Endothelial cell of umbilical vein (primary cell): Measurements from ENCODE around the gene MAPRE2. TPM values are rescaled to one million over a fixed set of nuclear protein-coding genes. Genes with fewer than 3 reads are reported as not detected.
A peak's percentile ranks its signal among the peaks of the same experiment; 100 is the strongest.

Source experiments
- BruUV-seq: library from RNA; stranded (reverse); fragments of 400-500 nt; replicated peaks from 2 replicates; lab custom pipeline; 2021; lab: Mats Ljungman, UMichigan
- CTCF ChIA-PET: fragments of 300-600, 350-600 bp; sonication (Branson Sonifier 250); formaldehyde crosslinking; loops from one replicate; lab custom pipeline; 2021; ENCODE audit warnings: antibody characterized with exemption, inconsistent platforms; lab: Charles Lee
- POLR2A ChIA-PET: fragments of 300-600, 350-600 bp; sonication (Branson Sonifier 250); formaldehyde crosslinking; loops from one replicate; lab custom pipeline; 2021; ENCODE audit warnings: antibody characterized with exemption, inconsistent platforms; lab: Charles Lee
- DNase-seq: peaks from one replicate; pipeline ENCODE4 v3.0.0-alpha.2; 2011; ENCODE audit warnings: low read depth, low spot score
- FAIRE-seq: peaks from 2 replicates; lab custom pipeline; 2011; peaks lifted over from hg19 to GRCh38; lab: Jason Lieb, UNC
- H2AFZ ChIP-seq: 2 replicates; pipeline ENCODE4 v1.6.0; 2012; ENCODE audit warnings: low read depth, low read length, control low read depth, inconsistent platforms
- H3K27ac ChIP-seq: 2 replicates; pipeline ENCODE4 v1.5.1; 2011; ENCODE audit warnings: low read depth, mild to moderate bottlenecking, control low read depth, low read length, moderate library complexity; ENCODE audit not compliant: insufficient read depth
- H3K27me3 ChIP-seq, 2 experiments: 2 replicates each; pipeline versions ENCODE4 v1.6.0 to v1.6.1; 2011; ENCODE audit warnings: low read length in 2 of 2, mixed read lengths in 1 of 2; ENCODE audit not compliant: control insufficient read depth in 2 of 2, insufficient read depth in 2 of 2
- H3K36me3 ChIP-seq, 2 experiments: 2 replicates in 1 of 2; 3 replicates in 1 of 2; pipeline ENCODE4 v1.5.1; 2011; ENCODE audit warnings: low read length in 2 of 2, mild to moderate bottlenecking in 1 of 2, moderate library complexity in 1 of 2; ENCODE audit not compliant: control insufficient read depth in 2 of 2, insufficient read depth in 2 of 2; ENCODE audit errors: extremely low read depth in 1 of 2
- H3K4me1 ChIP-seq: 3 replicates; pipeline ENCODE4 v1.5.1; 2011; ENCODE audit warnings: mild to moderate bottlenecking, low read length; ENCODE audit not compliant: control insufficient read depth, insufficient read depth; ENCODE audit errors: extremely low read depth
- H3K4me2 ChIP-seq: 2 replicates; pipeline ENCODE4 v1.6.1; 2011; ENCODE audit warnings: low read length, control low read depth, mixed read lengths; ENCODE audit not compliant: insufficient read depth
- H3K4me3 ChIP-seq, 3 experiments: fragments of 200-600 bp in 1 of 3; sonication (generic), shearing (Covaris generic) in 1 of 3; replicated peaks in 1 of 3; 2 replicates each; pipeline ENCODE4 v1.5.1; 2011 to 2016; ENCODE audit warnings: control low read depth in 3 of 3, low read length in 3 of 3, mild to moderate bottlenecking in 2 of 3, inconsistent platforms in 1 of 3, low read depth in 1 of 3, moderate library complexity in 1 of 3; ENCODE audit not compliant: insufficient read depth in 1 of 3
- H3K79me2 ChIP-seq: 2 replicates; pipeline ENCODE4 v1.6.0; 2012; ENCODE audit warnings: low read length, inconsistent platforms; ENCODE audit not compliant: control insufficient read depth, insufficient read depth
- H3K9ac ChIP-seq: replicated peaks from 2 replicates; pipeline ENCODE3; 2011; ENCODE audit warnings: low read length, control low read depth; ENCODE audit not compliant: insufficient read depth; ENCODE audit errors: extremely low read depth
- H3K9me1 ChIP-seq: replicated peaks from 3 replicates; pipeline ENCODE4 v1.6.0; 2011; ENCODE audit warnings: mild to moderate bottlenecking, low read length; ENCODE audit not compliant: control insufficient read depth, insufficient read depth; ENCODE audit errors: extremely low read depth
- H3K9me3 ChIP-seq: replicated peaks from 2 replicates; pipeline ENCODE4 v1.5.1; 2012; ENCODE audit warnings: low read length, inconsistent platforms; ENCODE audit not compliant: control insufficient read depth, insufficient read depth
- H4K20me1 ChIP-seq: replicated peaks from 2 replicates; pipeline ENCODE3; 2011; ENCODE audit warnings: mild to moderate bottlenecking, low read length; ENCODE audit not compliant: control insufficient read depth, insufficient read depth; ENCODE audit errors: extremely low read depth
- FOS ChIP-seq: IDR thresholded peaks from 2 replicates; pipeline ENCODE4 v1.6.1; 2011; ENCODE audit warnings: mild to moderate bottlenecking, low read length, moderate library complexity, borderline replicate concordance; ENCODE audit not compliant: insufficient read depth
- GATA2 ChIP-seq: IDR thresholded peaks from 2 replicates; pipeline ENCODE4 v1.7.0; 2011; ENCODE audit warnings: low read depth, mild to moderate bottlenecking, moderate library complexity, mixed read lengths, low read length; ENCODE audit not compliant: insufficient read length, insufficient read depth
- MYC ChIP-seq: IDR thresholded peaks from one replicate; pipeline ENCODE4 v1.6.1; 2011; ENCODE audit warnings: mild to moderate bottlenecking, low read depth, low read length
- dilution Hi-C: fragments of 300-500 bp; cut with MboI; formaldehyde crosslinking; loops from one replicate; pipeline ENCODE4 v1.15.0; 2019; ENCODE audit warnings: low sequenced_read_pairs; ENCODE audit not compliant: extremely low pct_ligation_motif_present
- intact Hi-C: fragments of 100-400 bp; cut with micrococcal nuclease; formaldehyde crosslinking; loops from one replicate; pipeline ENCODE4 v1.10.0; 2022
- polyA plus RNA-seq, 4 experiments: library from polyadenylated mRNA; depleted of rRNA in 3 of 4; stranded (reverse) in 3 of 4; unstranded in 1 of 4; fragments of >200 nt; gene quantifications; 2 replicates each; pipeline versions ENCODE4 v1.2.1 to v1.2.3, GENCODE V29; 2011 to 2012; ENCODE audit warnings: missing spikeins in 1 of 4
- total RNA-seq: library from RNA; stranded (reverse); gene quantifications from 2 replicates; pipeline ENCODE4 v1.2.3, GENCODE V29; 2021
- TF ChIP-seq, protein P1 (sequence below), 2 donors: IDR thresholded peaks; 1 replicate in 1 of 2; 2 replicates in 1 of 2; pipeline ENCODE4 v1.5.1; 2011; ENCODE audit warnings: low read length in 2 of 2, mild to moderate bottlenecking in 2 of 2, moderate library complexity in 2 of 2, control low read depth in 1 of 2, inconsistent platforms in 1 of 2, low read depth in 1 of 2; ENCODE audit not compliant: insufficient read depth in 1 of 2; ENCODE audit errors: extremely low read depth in 1 of 2

The MAPRE2 gene
- total and polyA plus RNA-seq, 2 donors (not counting 3 experiments of a cell fraction or from before 2014, with no cell fraction given), result 117 to 148 TPM

GRCh38 chr18:35159782-35160181 is 118.6 kb downstream of the MAPRE2 start:
- H2AFZ ChIP-seq, result no peak overlapping the region
- DNase-seq (peak; percentile 19), FAIRE-seq (peak; percentile 47)
- no peak overlapping the region for H3K4me2 ChIP-seq
- H3K4me1 ChIP-seq, result no peaks in the 10 kb centered on the region
- no peaks in the 10 kb centered on the region for H4K20me1 ChIP-seq
- TF ChIP-seq FOS, result peak; percentile 53
- TF ChIP-seq GATA2, result no peak
- H3K36me3 ChIP-seq, result no peaks in the 10 kb centered on the region
- no peak overlapping the region for H3K27ac ChIP-seq
- CTCF ChIA-PET, result interaction anchor here (0.7 to 1.8 kb wide), 2 partner anchors 16 to 188 kb away, joined by 3 to 6 read pairs; no protein-coding TSS in a partner anchor
- H3K4me3 ChIP-seq, result no peak overlapping the region
- BruUV-seq, result no TSS peak
- H3K79me2 ChIP-seq, result no peaks in the 10 kb centered on the region
- no peaks in the 10 kb centered on the region for H3K27me3 ChIP-seq
- dilution Hi-C loops (no loop called here), intact Hi-C loops (no loop called here)
- H3K9ac ChIP-seq, result no peak overlapping the region
- POLR2A ChIA-PET, result no interaction called here
- H3K9me1 ChIP-seq, result no peaks in the 10 kb centered on the region
- H3K9me3 ChIP-seq, result no peaks in the 10 kb centered on the region

DNA sequence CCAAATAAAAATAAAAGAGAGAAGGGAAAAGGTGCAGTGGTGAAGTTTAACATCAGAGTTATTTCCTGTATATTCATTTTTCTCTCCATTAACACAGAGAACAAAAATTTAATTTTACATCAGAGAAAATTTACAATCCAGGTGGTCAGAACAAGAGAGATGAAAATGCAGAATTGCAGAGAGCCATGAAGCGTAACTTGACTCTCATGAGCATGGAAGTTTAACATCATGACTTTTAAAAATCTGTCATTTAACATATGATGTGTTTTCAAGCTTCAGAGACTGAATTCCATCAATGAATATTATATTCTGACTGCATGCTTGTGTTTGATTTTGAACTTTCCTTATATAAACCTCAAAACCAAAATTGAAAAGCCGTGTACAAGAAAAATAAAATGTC is 120.3 kb downstream of the MAPRE2 start:
- no peaks in the 10 kb centered on the region for H4K20me1 ChIP-seq
- BruUV-seq, result no TSS peak
- H3K9me3 ChIP-seq, result no peaks in the 10 kb centered on the region
- dilution Hi-C loops (no loop called here), intact Hi-C loops (no loop called here)
- no peak overlapping the region for H2AFZ ChIP-seq
- no peak overlapping the region for H3K4me2 ChIP-seq
- no peak for DNase-seq
- H3K27me3 ChIP-seq, result no peaks in the 10 kb centered on the region
- H3K4me1 ChIP-seq, result no peaks in the 10 kb centered on the region
- H3K9me1 ChIP-seq, result no peaks in the 10 kb centered on the region
- ChIA-PET CTCF (no interaction called here), POLR2A (no interaction called here)
- no peaks in the 10 kb centered on the region for H3K36me3 ChIP-seq
- H3K27ac ChIP-seq, result no peak overlapping the region
- no peaks in the 10 kb centered on the region for H3K79me2 ChIP-seq
- TF ChIP-seq MYC, result no peak
- TF ChIP-seq, protein P1, sequence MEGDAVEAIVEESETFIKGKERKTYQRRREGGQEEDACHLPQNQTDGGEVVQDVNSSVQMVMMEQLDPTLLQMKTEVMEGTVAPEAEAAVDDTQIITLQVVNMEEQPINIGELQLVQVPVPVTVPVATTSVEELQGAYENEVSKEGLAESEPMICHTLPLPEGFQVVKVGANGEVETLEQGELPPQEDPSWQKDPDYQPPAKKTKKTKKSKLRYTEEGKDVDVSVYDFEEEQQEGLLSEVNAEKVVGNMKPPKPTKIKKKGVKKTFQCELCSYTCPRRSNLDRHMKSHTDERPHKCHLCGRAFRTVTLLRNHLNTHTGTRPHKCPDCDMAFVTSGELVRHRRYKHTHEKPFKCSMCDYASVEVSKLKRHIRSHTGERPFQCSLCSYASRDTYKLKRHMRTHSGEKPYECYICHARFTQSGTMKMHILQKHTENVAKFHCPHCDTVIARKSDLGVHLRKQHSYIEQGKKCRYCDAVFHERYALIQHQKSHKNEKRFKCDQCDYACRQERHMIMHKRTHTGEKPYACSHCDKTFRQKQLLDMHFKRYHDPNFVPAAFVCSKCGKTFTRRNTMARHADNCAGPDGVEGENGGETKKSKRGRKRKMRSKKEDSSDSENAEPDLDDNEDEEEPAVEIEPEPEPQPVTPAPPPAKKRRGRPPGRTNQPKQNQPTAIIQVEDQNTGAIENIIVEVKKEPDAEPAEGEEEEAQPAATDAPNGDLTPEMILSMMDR (IDR thresholded peaks at IDR 0.05; ENCODE audit: extremely low read depth in 1 of 2, insufficient read depth in 1 of 2, low read depth in 1 of 2, low read length in 2 of 2), result no peak
- H3K4me3 ChIP-seq, result no peak overlapping the region
- no peak overlapping the region for H3K9ac ChIP-seq
- FAIRE-seq, result no peak
